MCF 10A (cell line): Measurements from ENCODE around the gene IQSEC1. TPM values are rescaled to one million over a fixed set of nuclear protein-coding genes. Genes with fewer than 3 reads are reported as not detected.

Source experiments
- BruUV-seq: library from RNA; stranded (reverse); fragments of 400-500 nt; replicated peaks from 2 replicates; lab custom pipeline; 2021; lab: Mats Ljungman, UMichigan
- CTCF ChIA-PET: fragments of 300-600 bp; sonication (Branson Sonifier 250); formaldehyde crosslinking; extraction: SDS; loops from one replicate; lab custom pipeline; 2021; ENCODE audit warnings: antibody characterized with exemption, inconsistent platforms; lab: Yijun Ruan, JAX
- POLR2A ChIA-PET: fragments of 300-600, 350-650 bp; sonication (Branson Sonifier 250); formaldehyde crosslinking; extraction: SDS; loops from one replicate; lab custom pipeline; 2020; ENCODE audit warnings: antibody characterized with exemption, inconsistent platforms; lab: Yijun Ruan, JAX
- DNase-seq: peaks from one replicate; pipeline ENCODE4 v3.0.0-alpha.2; 2018; ENCODE audit not compliant: unreplicated experiment
- H3K27ac Mint-ChIP-seq: one replicate; pipeline ENCODE4 v1.8.0; 2022; ENCODE audit warnings: mild to moderate bottlenecking, low read depth, mixed read lengths; ENCODE audit not compliant: unreplicated experiment
- H3K27me3 Mint-ChIP-seq: one replicate; pipeline ENCODE4 v1.8.0; 2022; ENCODE audit warnings: mixed read lengths; ENCODE audit not compliant: insufficient read depth, unreplicated experiment
- H3K36me3 Mint-ChIP-seq: one replicate; pipeline ENCODE4 v1.8.0; 2022; ENCODE audit warnings: mild to moderate bottlenecking, moderate library complexity, mixed read lengths; ENCODE audit not compliant: insufficient read depth, unreplicated experiment
- H3K4me1 Mint-ChIP-seq: one replicate; pipeline ENCODE4 v1.8.0; 2022; ENCODE audit warnings: mixed read lengths; ENCODE audit not compliant: insufficient read depth, unreplicated experiment
- H3K4me3 Mint-ChIP-seq: one replicate; pipeline ENCODE4 v1.8.0; 2022; ENCODE audit warnings: mild to moderate bottlenecking, moderate library complexity, mixed read lengths; ENCODE audit not compliant: unreplicated experiment
- H3K9me3 Mint-ChIP-seq: one replicate; pipeline ENCODE4 v1.8.0; 2022; ENCODE audit warnings: mixed read lengths; ENCODE audit not compliant: unreplicated experiment
- CTCF ChIP-seq: fragments of 200-600 bp; IDR thresholded peaks from one replicate; pipeline ENCODE4 v1.8.0; 2022; ENCODE audit warnings: antibody characterized with exemption, mild to moderate bottlenecking; ENCODE audit not compliant: unreplicated experiment
- intact Hi-C: fragments of 100-400 bp; cut with micrococcal nuclease; formaldehyde crosslinking; loops from 2 replicates; pipeline ENCODE4 v1.14.1; 2022
- total RNA-seq: library from RNA; stranded (reverse); gene quantifications from 2 replicates; pipeline ENCODE4 v1.2.3, GENCODE V29; 2022

The IQSEC1 gene
- total RNA-seq, 1 experiment from 2014 or later, result 18.7 TPM

- TF ChIP-seq CTCF, result no peak
Measured at GRCh38 chr3:13054341-13055285, 18.6 kb downstream of the IQSEC1 start.

GRCh38 chr3:13053893-13054292 lies 19.3 kb downstream of the IQSEC1 start:
- no TSS peak for BruUV-seq
- Mint-ChIP-seq H3K27ac (no peak overlapping the region), H3K27me3 (no peaks in the 10 kb centered on the region), H3K4me3 (no peak overlapping the region), H3K9me3 (no peaks in the 10 kb centered on the region), H3K4me1 (no peaks in the 10 kb centered on the region), H3K36me3 (no peaks in the 10 kb centered on the region)
- TF ChIP-seq CTCF, result no peak
- CTCF ChIA-PET, result no interaction called here
- no peak for DNase-seq
- intact Hi-C loops, result no loop called here
- POLR2A ChIA-PET, result no interaction called here

More at GRCh38 chr3:13054341-13055285, 18.6 kb downstream of the IQSEC1 start:
- BruUV-seq, result no TSS peak
- ChIA-PET CTCF (interaction anchor here (1.2 kb wide), 1 partner anchor 37 kb away, joined by 3 read pairs; no protein-coding TSS in a partner anchor), POLR2A (no interaction called here)
- no peak overlapping the region for H3K4me3 Mint-ChIP-seq
- intact Hi-C loops, result no loop called here
- H3K9me3 Mint-ChIP-seq, result no peaks in the 10 kb centered on the region
- H3K27me3 Mint-ChIP-seq, result peaks cover 6% of the 10 kb centered on the region
- no peaks in the 10 kb centered on the region for H3K4me1 Mint-ChIP-seq
- H3K27ac Mint-ChIP-seq, result no peak overlapping the region
- H3K36me3 Mint-ChIP-seq, result no peaks in the 10 kb centered on the region
- no peak for DNase-seq

GRCh38 chr3:13053420-13053819 lies 19.8 kb downstream of the IQSEC1 start:
- Mint-ChIP-seq H3K36me3 (no peaks in the 10 kb centered on the region), H3K27me3 (no peaks in the 10 kb centered on the region), H3K4me1 (no peaks in the 10 kb centered on the region), H3K4me3 (no peak overlapping the region), H3K9me3 (no peaks in the 10 kb centered on the region), H3K27ac (no peak overlapping the region)
- DNase-seq, result no peak
- CTCF ChIA-PET, result interaction anchor here (0.6 kb wide), 1 partner anchor 11 kb away, joined by 3 read pairs; no protein-coding TSS in a partner anchor
- intact Hi-C loops, result no loop called here
- BruUV-seq, result no TSS peak
- POLR2A ChIA-PET, result interaction anchor here (0.6 kb wide), 1 partner anchor 409 kb away, joined by 3 read pairs; no protein-coding TSS in a partner anchor
- no peak for TF ChIP-seq CTCF

- ChIA-PET CTCF (no interaction called here), POLR2A (no interaction called here)
- intact Hi-C loops, result no loop called here
- no peak for TF ChIP-seq CTCF
- Mint-ChIP-seq H3K36me3 (no peaks in the 10 kb centered on the region), H3K9me3 (no peaks in the 10 kb centered on the region), H3K4me1 (no peaks in the 10 kb centered on the region), H3K4me3 (no peak overlapping the region), H3K27ac (no peak overlapping the region), H3K27me3 (no peaks in the 10 kb centered on the region)
- DNase-seq, result no peak
- BruUV-seq, result no TSS peak
Measured at GRCh38 chr3:13052191-13052820, 20.9 kb downstream of the IQSEC1 start.
